HG02798 (cell line): ENCODE data around the gene ORC6.

Experiments
- ATAC-seq: cut with Tn5 transposase; IDR thresholded peaks from one replicate; pipeline ENCODE4 v1.9.1; 2021; ENCODE audit warnings: mild to moderate bottlenecking; ENCODE audit not compliant: unreplicated experiment, poor library complexity

The ORC6 gene

GRCh38 chr16:46730126-46730525 is 40.7 kb downstream of the ORC6 start:
- ATAC-seq, result no peak

- no peak for ATAC-seq
Observed at GRCh38 chr16:46730801-46731690, 41.6 kb downstream of the ORC6 start.

GRCh38 chr16:46731691-46732555 is 42.5 kb downstream of the ORC6 start:
- no peak for ATAC-seq

GRCh38 chr16:46732561-46732960 is 43.1 kb downstream of the ORC6 start:
- no peak for ATAC-seq

GRCh38 chr16:46733319-46733830 is 43.9 kb downstream of the ORC6 start:
- no peak for ATAC-seq

GRCh38 chr16:46736695-46737094 is 47.2 kb downstream of the ORC6 start:
- ATAC-seq, result no peak

- no peak for ATAC-seq
Observed at GRCh38 chr16:46737621-46738214, 48.3 kb downstream of the ORC6 start.

- no peak for ATAC-seq
Observed at GRCh38 chr16:46739934-46740333, 50.5 kb downstream of the ORC6 start.

- peak; percentile 56 for ATAC-seq
Observed at GRCh38 chr16:46743232-46743719, 53.8 kb downstream of the ORC6 start.

GRCh38 chr16:46745617-46746016 is 56.2 kb downstream of the ORC6 start:
- ATAC-seq, result no peak

GRCh38 chr16:46746821-46747776 is 57.6 kb downstream of the ORC6 start:
- no peak for ATAC-seq
